Neural progenitor cell (in vitro differentiated cells): ENCODE results near the gene PITPNC1. TPM values are rescaled to one million over a fixed set of nuclear protein-coding genes. Genes with fewer than 3 reads are reported as not detected.

Experiments
- DNase-seq: peaks from one replicate; pipeline ENCODE4 v3.0.0-alpha.2; 2016; ENCODE audit warnings: low spot score
- H2AFZ ChIP-seq: fragments of 200-600 bp; sonication (generic); replicated peaks from 2 replicates; pipeline ENCODE4 v1.6.1; 2016; ENCODE audit warnings: antibody characterized with exemption
- H3F3A ChIP-seq: fragments of 200-600 bp; sonication (generic); 2 replicates; pipeline ENCODE4 v1.6.1; 2016; ENCODE audit warnings: antibody characterized with exemption, low read depth
- H3K27ac ChIP-seq: fragments of 200-600 bp; sonication (generic); 2 replicates; pipeline ENCODE4 v1.5.1; 2016; ENCODE audit warnings: mild to moderate bottlenecking
- H3K27me3 ChIP-seq: fragments of 200-600 bp; sonication (generic); 2 replicates; pipeline ENCODE4 v1.6.1; 2016; ENCODE audit warnings: mild to moderate bottlenecking, moderate library complexity
- H3K36me3 ChIP-seq: fragments of 200-600 bp; sonication (generic); 2 replicates; pipeline ENCODE4 v1.5.1; 2016
- H3K4me1 ChIP-seq: fragments of 200-600 bp; sonication (generic); 2 replicates; pipeline ENCODE4 v1.6.1; 2016; ENCODE audit warnings: mixed run types
- H3K4me2 ChIP-seq: fragments of 200-600 bp; sonication (generic); 2 replicates; pipeline ENCODE4 v1.6.1; 2016
- H3K4me3 ChIP-seq: fragments of 200-600 bp; sonication (generic); 2 replicates; pipeline ENCODE4 v1.5.1; 2016
- H3K79me2 ChIP-seq: fragments of 200-600 bp; sonication (generic); 2 replicates; pipeline ENCODE4 v1.6.1; 2016; ENCODE audit warnings: low read depth
- H3K9ac ChIP-seq: fragments of 200-600 bp; sonication (generic); 2 replicates; pipeline ENCODE4 v1.6.1; 2016
- H3K9me3 ChIP-seq: fragments of 200-600 bp; sonication (generic); 2 replicates; pipeline ENCODE4 v1.5.1; 2016; ENCODE audit warnings: low read depth
- H4K20me1 ChIP-seq: fragments of 200-600 bp; sonication (generic); 2 replicates; pipeline ENCODE4 v1.6.1; 2016; ENCODE audit warnings: low read depth
- H3K27ac Mint-ChIP-seq: 3 replicates; pipeline ENCODE4 v1.8.0; 2021; ENCODE audit warnings: mixed read lengths
- H3K27me3 Mint-ChIP-seq: 2 replicates; pipeline ENCODE4 v1.8.0; 2022; ENCODE audit warnings: low read depth, mild to moderate bottlenecking, inconsistent platforms, moderate library complexity, mixed read lengths; ENCODE audit not compliant: insufficient read depth
- H3K36me3 Mint-ChIP-seq: 3 replicates; pipeline ENCODE4 v1.8.0; 2021; ENCODE audit warnings: mixed read lengths
- H3K4me1 Mint-ChIP-seq: 3 replicates; pipeline ENCODE4 v1.8.0; 2021; ENCODE audit warnings: mixed read lengths
- H3K4me3 Mint-ChIP-seq: 3 replicates; pipeline ENCODE4 v1.8.0; 2021; ENCODE audit warnings: mild to moderate bottlenecking, moderate library complexity, mixed read lengths
- H3K9me3 Mint-ChIP-seq: 3 replicates; pipeline ENCODE4 v1.8.0; 2020; ENCODE audit warnings: mixed read lengths
- EZH2 ChIP-seq: fragments of 200-600 bp; sonication (generic); IDR thresholded peaks from 2 replicates; pipeline ENCODE4 v1.6.1; 2017; ENCODE audit warnings: antibody characterized with exemption, mild to moderate bottlenecking, moderate library complexity
- EZH2phosphoT487 ChIP-seq: fragments of 200-600 bp; sonication (generic); IDR thresholded peaks from 2 replicates; pipeline ENCODE4 v1.6.1; 2017; ENCODE audit warnings: antibody characterized with exemption
- total RNA-seq: library from RNA; depleted of rRNA; stranded (reverse); fragments of >200 nt; gene quantifications from 2 replicates; pipeline ENCODE4 v1.2.3, GENCODE V29; 2015; ENCODE audit warnings: low replicate concordance
- TF ChIP-seq, protein P1 (sequence below): fragments of 200-600 bp; sonication (generic); IDR thresholded peaks from 2 replicates; pipeline ENCODE4 v1.5.1; 2017; ENCODE audit warnings: antibody characterized with exemption, mild to moderate bottlenecking

Gene PITPNC1
- total RNA-seq, 1 donor from 2014 or later = 8.1 TPM

DNA sequence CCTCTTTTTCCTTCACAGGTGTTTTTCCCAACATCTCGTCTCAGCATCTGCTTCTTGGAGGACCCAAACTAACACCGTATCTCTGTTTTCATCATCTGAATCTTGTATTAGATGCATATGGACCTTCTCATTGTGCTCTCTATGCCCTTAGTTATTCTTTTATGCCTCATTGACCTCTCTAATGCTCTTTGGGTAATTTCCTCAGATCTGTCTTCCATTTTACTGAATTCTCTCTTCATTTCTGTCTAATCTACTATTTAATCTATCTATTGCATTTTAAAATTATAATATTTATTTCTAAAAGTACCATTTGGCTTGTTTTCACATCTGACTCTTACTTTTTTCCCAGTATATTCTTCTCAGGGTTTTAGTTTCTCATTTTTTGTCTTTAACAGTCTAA, 81.1 kb downstream of the PITPNC1 start:
- no peaks in the 10 kb centered on the region for H3K27me3 Mint-ChIP-seq

GRCh38 chr17:67459985-67460384, 82.9 kb downstream of the PITPNC1 start:
- H3K27ac Mint-ChIP-seq = no peak overlapping the region
- Histone ChIP-seq H4K20me1 (no peaks in the 10 kb centered on the region), H3K4me2 (peak overlapping the region; percentile 48), H3F3A (peaks cover 13% of the 10 kb centered on the region), H3K9me3 (peaks cover 3% of the 10 kb centered on the region), H3K27me3 (no peaks in the 10 kb centered on the region), H3K4me3 (no peak overlapping the region), H3K4me1 (peaks cover 11% of the 10 kb centered on the region), H3K79me2 (no peaks in the 10 kb centered on the region), H3K27ac (peak overlapping the region; percentile 58), H2AFZ (no peak overlapping the region), H3K36me3 (no peaks in the 10 kb centered on the region), H3K9ac (no peak overlapping the region)
- H3K27me3 Mint-ChIP-seq = peaks cover 2% of the 10 kb centered on the region
- peak; percentile 48 for DNase-seq
- H3K36me3 Mint-ChIP-seq = peaks cover 13% of the 10 kb centered on the region
- H3K4me1 Mint-ChIP-seq = peaks cover 6% of the 10 kb centered on the region
- peaks cover 24% of the 10 kb centered on the region for H3K9me3 Mint-ChIP-seq
- TF ChIP-seq EZH2phosphoT487 (no peak), EZH2 (no peak)
- TF ChIP-seq, protein P1, sequence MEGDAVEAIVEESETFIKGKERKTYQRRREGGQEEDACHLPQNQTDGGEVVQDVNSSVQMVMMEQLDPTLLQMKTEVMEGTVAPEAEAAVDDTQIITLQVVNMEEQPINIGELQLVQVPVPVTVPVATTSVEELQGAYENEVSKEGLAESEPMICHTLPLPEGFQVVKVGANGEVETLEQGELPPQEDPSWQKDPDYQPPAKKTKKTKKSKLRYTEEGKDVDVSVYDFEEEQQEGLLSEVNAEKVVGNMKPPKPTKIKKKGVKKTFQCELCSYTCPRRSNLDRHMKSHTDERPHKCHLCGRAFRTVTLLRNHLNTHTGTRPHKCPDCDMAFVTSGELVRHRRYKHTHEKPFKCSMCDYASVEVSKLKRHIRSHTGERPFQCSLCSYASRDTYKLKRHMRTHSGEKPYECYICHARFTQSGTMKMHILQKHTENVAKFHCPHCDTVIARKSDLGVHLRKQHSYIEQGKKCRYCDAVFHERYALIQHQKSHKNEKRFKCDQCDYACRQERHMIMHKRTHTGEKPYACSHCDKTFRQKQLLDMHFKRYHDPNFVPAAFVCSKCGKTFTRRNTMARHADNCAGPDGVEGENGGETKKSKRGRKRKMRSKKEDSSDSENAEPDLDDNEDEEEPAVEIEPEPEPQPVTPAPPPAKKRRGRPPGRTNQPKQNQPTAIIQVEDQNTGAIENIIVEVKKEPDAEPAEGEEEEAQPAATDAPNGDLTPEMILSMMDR = no peak
- H3K4me3 Mint-ChIP-seq = no peak overlapping the region

More for the DNA sequence above, 81.1 kb downstream of the PITPNC1 start:
- no peak overlapping the region for H3K4me2 ChIP-seq
- Mint-ChIP-seq H3K9me3 (peaks cover 24% of the 10 kb centered on the region), H3K4me3 (no peak overlapping the region), H3K36me3 (peaks cover 13% of the 10 kb centered on the region), H3K27ac (no peak overlapping the region), H3K4me1 (peaks cover 9% of the 10 kb centered on the region)
- DNase-seq = no peak
- peaks cover 12% of the 10 kb centered on the region for H3F3A ChIP-seq
- no peak overlapping the region for H3K9ac ChIP-seq
- TF ChIP-seq EZH2phosphoT487 = no peak
- no peak for TF ChIP-seq EZH2
- TF ChIP-seq, protein P1 = no peak
- H3K4me1 ChIP-seq = peaks cover 14% of the 10 kb centered on the region
- H3K27ac ChIP-seq = no peak overlapping the region
- H4K20me1 ChIP-seq = no peaks in the 10 kb centered on the region
- H3K36me3 ChIP-seq = no peaks in the 10 kb centered on the region
- H3K27me3 ChIP-seq = no peaks in the 10 kb centered on the region
- no peak overlapping the region for H3K4me3 ChIP-seq
- H2AFZ ChIP-seq = no peak overlapping the region
- peaks cover 3% of the 10 kb centered on the region for H3K9me3 ChIP-seq
- no peaks in the 10 kb centered on the region for H3K79me2 ChIP-seq

- peaks cover 3% of the 10 kb centered on the region for H3K9me3 ChIP-seq
- H3K36me3 ChIP-seq = no peaks in the 10 kb centered on the region
- H3K27me3 Mint-ChIP-seq = peaks cover 2% of the 10 kb centered on the region
- H3K4me1 Mint-ChIP-seq = peaks cover 6% of the 10 kb centered on the region
- no peak overlapping the region for H3K4me3 ChIP-seq
- H3K79me2 ChIP-seq = no peaks in the 10 kb centered on the region
- H3F3A ChIP-seq = peaks cover 18% of the 10 kb centered on the region
- no peak overlapping the region for H3K27ac Mint-ChIP-seq
- no peaks in the 10 kb centered on the region for H3K27me3 ChIP-seq
- no peak overlapping the region for H2AFZ ChIP-seq
- no peak overlapping the region for H3K27ac ChIP-seq
- peaks cover 13% of the 10 kb centered on the region for H3K36me3 Mint-ChIP-seq
- peaks cover 13% of the 10 kb centered on the region for H3K4me1 ChIP-seq
- TF ChIP-seq EZH2 = no peak
- TF ChIP-seq, protein P1 = no peak
- no peak for TF ChIP-seq EZH2phosphoT487
- H3K4me2 ChIP-seq = no peak overlapping the region
- no peaks in the 10 kb centered on the region for H4K20me1 ChIP-seq
- peaks cover 24% of the 10 kb centered on the region for H3K9me3 Mint-ChIP-seq
- H3K4me3 Mint-ChIP-seq = no peak overlapping the region
- no peak for DNase-seq
- no peak overlapping the region for H3K9ac ChIP-seq
Measured at GRCh38 chr17:67461228-67461780, 84.2 kb downstream of the PITPNC1 start.
